Gastrocnemius medialis (tissue), 4 donors: Measurements from ENCODE around the gene MRPL2. TPM values are rescaled to one million over a fixed set of nuclear protein-coding genes. Genes with fewer than 3 reads are reported as not detected.

Source experiments
- ATAC-seq, 2 donors: fragments of 150-250 bp; one replicate each; pipeline ENCODE4 v1.9.1; 2016
- DNase-seq, 2 donors: peaks; one replicate each; pipeline ENCODE4 v3.0.0-alpha.2; 2019
- H3K27ac ChIP-seq, 4 donors: fragments of 200-600 bp; sonication (generic); 1 replicate in 1 of 4; 2 replicates in 3 of 4; pipeline ENCODE4 v1.5.1; 2016 to 2018; ENCODE audit warnings: mild to moderate bottlenecking in 2 of 4, moderate library complexity in 1 of 4
- H3K27me3 ChIP-seq, 3 donors: fragments of 200-600 bp; sonication (generic) in 2 of 3; 1 replicate in 1 of 3; 2 replicates in 2 of 3; pipeline versions ENCODE4 v1.5.1 to v1.6.0; 2016 to 2019; ENCODE audit warnings: mild to moderate bottlenecking in 1 of 3, moderate library complexity in 1 of 3
- H3K36me3 ChIP-seq, 2 donors: fragments of 200-600 bp; sonication (generic) in 1 of 2; one replicate each; pipeline ENCODE4 v1.5.1; 2017 to 2018
- H3K4me1 ChIP-seq, 2 donors: fragments of 200-600 bp; sonication (generic) in 1 of 2; one replicate each; pipeline ENCODE4 v1.5.1; 2016 to 2017; ENCODE audit warnings: mild to moderate bottlenecking in 2 of 2
- H3K4me3 ChIP-seq, 4 donors: fragments of 200-600 bp; sonication (generic) in 3 of 4; 1 replicate in 1 of 4; 2 replicates in 3 of 4; pipeline ENCODE4 v1.5.1; 2016 to 2019; ENCODE audit warnings: mild to moderate bottlenecking in 2 of 4
- H3K9me3 ChIP-seq, 3 donors: fragments of 200-600 bp; sonication (generic) in 2 of 3; 1 replicate in 1 of 3; 2 replicates in 2 of 3; pipeline ENCODE4 v1.5.1; 2016 to 2019
- POLR2A ChIP-seq, 2 donors: fragments of 450-650 bp; IDR thresholded peaks; one replicate each; pipeline ENCODE4 v1.6.1; 2017; ENCODE audit warnings: antibody characterized with exemption in 2 of 2, mild to moderate bottlenecking in 2 of 2, moderate library complexity in 2 of 2
- in situ Hi-C, 4 donors: fragments of 200-750 bp; cut with MboI; loops; one replicate each; pipeline versions ENCODE4 v1.15.0 to v1.8.0; 2017; ENCODE audit warnings: low sequenced_read_pairs in 4 of 4
- intact Hi-C: fragments of 100-400 bp; cut with DNase I; formaldehyde crosslinking; loops from one replicate; pipeline ENCODE4 v1.15.1; 2023; ENCODE audit warnings: low total_unique reads
- total RNA-seq, 4 donors: library from RNA; depleted of rRNA; stranded (reverse); fragments of >200 nt; gene quantifications; one replicate each; pipeline versions ENCODE4 v1.1.0 to v1.2.3, GENCODE V29; 2016
- TF ChIP-seq, protein P1 (sequence below), 5 experiments: fragments of 450-650 bp in 3 of 5; fragments of 200-600 bp in 2 of 5; sonication (generic) in 2 of 5; IDR thresholded peaks in 4 of 5; conservative IDR thresholded peaks in 1 of 5; 1 replicate in 4 of 5; 2 replicates in 1 of 5; pipeline ENCODE4 v1.5.1; 2016 to 2019; ENCODE audit warnings: antibody characterized with exemption in 5 of 5, mild to moderate bottlenecking in 3 of 5, moderate library complexity in 3 of 5

The MRPL2 gene
- total RNA-seq, 4 donors from 2014 or later, result 34.1 to 64.9 (median 41.1) TPM

DNA sequence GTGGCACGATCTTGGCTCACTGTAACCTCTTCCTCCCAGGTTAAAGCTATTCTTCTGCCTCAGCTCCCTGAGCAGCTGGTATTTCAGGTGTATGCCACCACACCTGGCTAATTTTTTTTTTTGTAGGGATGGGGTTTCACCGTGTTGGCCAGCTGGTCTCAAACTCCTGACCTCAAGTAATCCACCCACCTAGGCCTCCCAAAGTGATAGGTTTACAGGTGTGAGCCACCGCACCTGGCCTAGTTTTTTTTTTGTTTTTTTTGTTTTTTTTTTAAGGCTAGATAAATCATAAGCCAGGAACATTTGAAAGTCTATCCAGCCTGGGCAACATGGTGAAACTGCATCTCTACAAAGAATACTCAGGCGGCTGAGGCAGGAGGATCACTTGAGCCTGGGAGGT, 26.9 kb downstream of the MRPL2 start:
- in situ Hi-C loops (no loop called here), intact Hi-C loops (no loop called here)
- DNase-seq (no peak), ATAC-seq (no peak)
- TF ChIP-seq, protein P1, sequence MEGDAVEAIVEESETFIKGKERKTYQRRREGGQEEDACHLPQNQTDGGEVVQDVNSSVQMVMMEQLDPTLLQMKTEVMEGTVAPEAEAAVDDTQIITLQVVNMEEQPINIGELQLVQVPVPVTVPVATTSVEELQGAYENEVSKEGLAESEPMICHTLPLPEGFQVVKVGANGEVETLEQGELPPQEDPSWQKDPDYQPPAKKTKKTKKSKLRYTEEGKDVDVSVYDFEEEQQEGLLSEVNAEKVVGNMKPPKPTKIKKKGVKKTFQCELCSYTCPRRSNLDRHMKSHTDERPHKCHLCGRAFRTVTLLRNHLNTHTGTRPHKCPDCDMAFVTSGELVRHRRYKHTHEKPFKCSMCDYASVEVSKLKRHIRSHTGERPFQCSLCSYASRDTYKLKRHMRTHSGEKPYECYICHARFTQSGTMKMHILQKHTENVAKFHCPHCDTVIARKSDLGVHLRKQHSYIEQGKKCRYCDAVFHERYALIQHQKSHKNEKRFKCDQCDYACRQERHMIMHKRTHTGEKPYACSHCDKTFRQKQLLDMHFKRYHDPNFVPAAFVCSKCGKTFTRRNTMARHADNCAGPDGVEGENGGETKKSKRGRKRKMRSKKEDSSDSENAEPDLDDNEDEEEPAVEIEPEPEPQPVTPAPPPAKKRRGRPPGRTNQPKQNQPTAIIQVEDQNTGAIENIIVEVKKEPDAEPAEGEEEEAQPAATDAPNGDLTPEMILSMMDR (IDR thresholded peaks at IDR 0.05 in 4 of 5, conservative IDR thresholded peaks at IDR 0.05 in 1 of 5), result no peak
- TF ChIP-seq POLR2A (IDR thresholded peaks at IDR 0.05), result no peak
- Histone ChIP-seq H3K4me1 (peaks cover 25 to 28% of the 10 kb centered on the region in 2 donors), H3K27me3 (no peaks in the 10 kb centered on the region), H3K36me3 (peaks cover 0 to 47% of the 10 kb centered on the region in 2 donors), H3K27ac (peak overlapping the region in 1 of 4 donors; percentile 48), H3K9me3 (no peaks in the 10 kb centered on the region), H3K4me3 (no peak overlapping the region)

DNA sequence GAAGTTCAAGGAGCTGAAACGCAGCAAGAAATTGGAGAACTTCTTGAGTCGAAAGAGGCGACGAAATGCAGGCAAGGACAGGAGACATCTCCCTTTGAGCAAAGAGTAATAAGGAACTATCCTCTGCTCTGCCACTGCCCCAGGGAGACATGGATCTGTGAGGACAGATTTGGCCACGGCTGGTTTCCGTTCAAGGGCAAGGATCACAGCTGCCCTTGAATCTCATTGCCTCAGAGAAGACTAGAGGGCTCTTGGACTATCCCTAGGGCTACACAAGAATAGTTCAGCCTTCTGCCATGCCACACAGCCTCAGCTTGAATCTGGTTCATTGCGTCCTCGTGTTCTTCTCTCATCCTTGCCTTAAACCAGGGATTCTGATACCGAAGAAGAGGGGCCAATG, 30.1 kb downstream of the MRPL2 start:
- Histone ChIP-seq H3K36me3 (peaks cover 0 to 65% of the 10 kb centered on the region in 2 donors), H3K9me3 (no peaks in the 10 kb centered on the region), H3K27me3 (no peaks in the 10 kb centered on the region), H3K27ac (peak overlapping the region in 3 of 4 donors; percentile 1 to 84 (median 10)), H3K4me3 (no peak overlapping the region), H3K4me1 (peaks cover 26 to 34% of the 10 kb centered on the region in 2 donors)
- no peak for TF ChIP-seq POLR2A (IDR thresholded peaks at IDR 0.05)
- TF ChIP-seq, protein P1 (IDR thresholded peaks at IDR 0.05 in 4 of 5, conservative IDR thresholded peaks at IDR 0.05 in 1 of 5), result no peak
- in situ Hi-C loops (no loop called here), intact Hi-C loops (no loop called here)
- ATAC-seq (peak in 1 of 2 donors; percentile 61), DNase-seq (peak in 1 of 2 donors; percentile 47)

DNA sequence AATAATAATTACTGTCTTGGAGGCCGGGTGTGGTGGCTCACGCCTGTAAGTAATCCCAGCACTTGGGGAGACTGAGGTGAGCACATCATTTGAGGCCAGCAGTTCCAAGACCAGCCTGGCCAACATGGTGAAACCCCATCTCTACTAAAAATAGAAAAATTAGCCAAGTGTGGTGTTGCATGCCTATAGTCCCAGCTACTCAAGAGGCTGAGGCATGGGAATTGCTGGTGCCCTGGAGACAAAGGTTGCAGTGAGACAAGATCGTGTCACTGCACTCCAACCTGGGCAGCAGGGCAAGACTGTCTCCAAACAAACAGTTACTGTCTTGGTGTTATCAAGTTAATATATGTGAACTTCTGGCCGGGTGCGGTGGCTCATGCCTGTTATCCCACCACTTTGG, 32.9 kb downstream of the MRPL2 start:
- Histone ChIP-seq H3K9me3 (no peaks in the 10 kb centered on the region), H3K27ac (peak overlapping the region; percentile 64 to 84 (median 76)), H3K27me3 (no peaks in the 10 kb centered on the region), H3K4me3 (no peak overlapping the region), H3K36me3 (peaks cover 0 to 57% of the 10 kb centered on the region in 2 donors), H3K4me1 (peaks cover 46 to 47% of the 10 kb centered on the region in 2 donors)
- in situ Hi-C loops, result no loop called here
- DNase-seq (peak in 1 of 2 donors; percentile 81), ATAC-seq (peak; percentile 65 to 72)
- intact Hi-C loops, result no loop called here
- TF ChIP-seq, protein P1 (IDR thresholded peaks at IDR 0.05 in 4 of 5, conservative IDR thresholded peaks at IDR 0.05 in 1 of 5), result no peak
- no peak for TF ChIP-seq POLR2A (IDR thresholded peaks at IDR 0.05)

DNA sequence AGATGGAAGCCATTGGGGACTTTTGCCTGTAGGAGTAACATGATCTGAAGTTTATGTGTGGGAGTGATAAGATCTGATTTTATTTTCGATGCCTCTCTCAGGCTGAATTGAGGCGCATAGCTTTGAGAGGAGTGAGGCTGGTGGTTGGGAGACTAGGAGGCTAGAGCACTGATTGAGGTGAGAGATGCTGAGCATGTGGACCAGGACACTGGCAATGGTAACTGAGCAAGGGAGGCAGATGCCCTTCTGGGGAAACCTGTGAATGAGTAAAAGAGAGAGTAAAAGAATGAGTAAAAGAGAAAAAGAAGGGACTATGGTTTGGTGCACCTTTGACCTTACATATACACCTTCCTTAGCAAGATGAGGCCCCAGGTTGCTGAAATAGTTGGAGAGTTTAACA, 34.8 kb downstream of the MRPL2 start:
- Histone ChIP-seq H3K27me3 (no peaks in the 10 kb centered on the region), H3K4me1 (peaks cover 64 to 65% of the 10 kb centered on the region in 2 donors), H3K4me3 (no peak overlapping the region), H3K27ac (peak overlapping the region in 3 of 4 donors; percentile 24 to 84 (median 76)), H3K9me3 (no peaks in the 10 kb centered on the region), H3K36me3 (peaks cover 0 to 48% of the 10 kb centered on the region in 2 donors)
- in situ Hi-C loops, result no loop called here
- intact Hi-C loops, result no loop called here
- DNase-seq (no peak), ATAC-seq (no peak)
- TF ChIP-seq, protein P1 (IDR thresholded peaks at IDR 0.05 in 4 of 5, conservative IDR thresholded peaks at IDR 0.05 in 1 of 5), result no peak
- no peak for TF ChIP-seq POLR2A (IDR thresholded peaks at IDR 0.05)
